Activated CD4-positive, CD25-positive, alpha-beta regulatory T cell treated with anti-CD3 and anti-CD28 coated beads, Interleukin-2, amount 50 U/mL, for 16 hours (primary cell): ENCODE results near the gene LRRC27.
"Not testable (repeated sequence)": the region's sequence is repeated elsewhere in the genome, so short reads cannot be mapped to it uniquely, and the experiment has no call there.

Experiments
- DNase-seq: peaks from one replicate; pipeline ENCODE4 v3.0.0-alpha.2; 2020; ENCODE audit warnings: low read depth, low spot score

Gene LRRC27

DNA sequence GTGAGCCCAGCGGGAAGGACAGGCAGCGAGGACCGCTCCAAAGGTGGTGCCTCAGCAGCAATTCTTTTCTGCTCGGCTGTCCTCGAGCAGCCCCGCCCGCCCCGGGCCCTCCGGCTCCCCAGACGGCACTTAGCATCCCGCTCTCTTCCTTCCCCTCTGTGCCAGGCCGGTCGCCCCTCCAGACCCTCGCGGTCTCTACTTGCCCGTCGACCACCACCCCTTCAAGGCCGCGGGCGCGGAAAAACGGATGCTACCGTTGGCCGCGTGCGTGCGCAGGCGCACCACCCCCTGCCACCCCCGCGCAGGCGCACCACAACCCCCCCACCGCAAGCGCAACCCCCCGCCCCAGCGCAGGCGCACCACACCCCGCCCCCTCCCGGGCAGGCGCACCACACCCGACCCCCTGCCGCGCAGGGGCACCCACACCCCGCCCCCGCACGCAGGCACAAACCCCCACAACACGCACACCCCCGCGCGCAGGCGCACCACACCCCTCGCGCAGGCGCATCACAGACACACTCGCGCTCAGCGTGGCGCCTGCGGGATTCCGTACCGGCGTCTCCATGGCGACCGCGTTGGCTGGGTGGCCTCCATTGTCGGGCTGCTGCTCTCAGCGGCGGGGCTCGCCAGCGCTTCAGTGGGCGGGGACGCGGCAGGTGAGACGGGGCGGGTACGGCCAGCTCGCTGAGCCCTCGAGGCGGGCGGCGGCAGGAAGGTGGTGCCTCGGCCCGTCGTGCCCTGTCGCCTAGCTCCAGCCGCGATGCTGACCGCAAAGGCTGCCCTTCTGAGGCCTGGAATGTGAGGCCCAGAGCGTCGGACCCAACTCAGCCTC is at the start of gene LRRC27:
Gene LRRC27, plus strand, starts transcription at position 593 of the 832 bp plus-strand sequence. CDS start 1,332 bp downstream, outside the sequence.
- peak; percentile 100 for DNase-seq

DNA sequence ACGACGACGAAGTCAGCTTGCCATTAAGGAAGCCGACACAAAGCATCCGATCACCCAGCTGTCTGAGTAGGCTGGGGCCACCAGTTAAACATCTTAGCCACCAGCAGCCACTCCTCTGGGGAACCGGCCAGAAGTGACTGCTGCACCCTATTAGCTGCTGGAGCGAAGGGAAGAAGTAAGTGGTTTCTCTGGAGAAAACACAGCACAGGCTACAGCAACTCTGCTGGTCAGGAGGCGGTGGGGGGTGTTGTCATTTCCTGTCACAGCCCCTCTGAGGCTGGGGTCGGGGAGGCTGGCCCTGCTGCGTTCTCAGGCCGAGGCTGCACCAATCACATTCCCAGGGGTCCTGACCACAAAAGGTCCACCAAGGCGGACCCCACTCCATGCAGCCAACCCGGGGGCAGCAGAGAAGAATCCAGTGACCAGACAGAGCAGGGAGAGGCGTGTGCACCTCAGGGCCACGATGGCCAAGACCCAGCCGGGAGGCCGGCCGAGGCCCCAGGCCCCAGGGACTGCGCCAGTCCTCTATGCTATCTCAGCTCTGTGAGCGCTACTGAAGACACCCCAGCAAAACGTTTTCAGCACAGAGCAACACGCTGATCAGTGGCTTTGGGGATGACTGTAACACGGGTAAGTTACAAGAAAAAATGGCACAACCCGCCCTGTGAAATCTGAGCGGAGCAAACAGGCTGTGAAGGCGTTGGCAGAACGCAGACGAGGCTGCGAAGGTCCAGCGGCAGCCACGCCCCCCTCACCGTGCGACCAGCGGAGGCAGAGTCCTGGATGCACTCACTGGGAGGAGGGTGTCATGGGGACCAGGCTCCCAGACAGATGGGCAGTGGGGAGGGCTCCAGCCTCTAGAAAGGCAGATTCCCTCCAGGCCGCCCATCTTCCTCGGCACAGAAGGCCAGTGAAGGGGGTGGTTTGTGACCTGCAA is 49.1 kb upstream of the LRRC27 start:
- no peak for DNase-seq

DNA sequence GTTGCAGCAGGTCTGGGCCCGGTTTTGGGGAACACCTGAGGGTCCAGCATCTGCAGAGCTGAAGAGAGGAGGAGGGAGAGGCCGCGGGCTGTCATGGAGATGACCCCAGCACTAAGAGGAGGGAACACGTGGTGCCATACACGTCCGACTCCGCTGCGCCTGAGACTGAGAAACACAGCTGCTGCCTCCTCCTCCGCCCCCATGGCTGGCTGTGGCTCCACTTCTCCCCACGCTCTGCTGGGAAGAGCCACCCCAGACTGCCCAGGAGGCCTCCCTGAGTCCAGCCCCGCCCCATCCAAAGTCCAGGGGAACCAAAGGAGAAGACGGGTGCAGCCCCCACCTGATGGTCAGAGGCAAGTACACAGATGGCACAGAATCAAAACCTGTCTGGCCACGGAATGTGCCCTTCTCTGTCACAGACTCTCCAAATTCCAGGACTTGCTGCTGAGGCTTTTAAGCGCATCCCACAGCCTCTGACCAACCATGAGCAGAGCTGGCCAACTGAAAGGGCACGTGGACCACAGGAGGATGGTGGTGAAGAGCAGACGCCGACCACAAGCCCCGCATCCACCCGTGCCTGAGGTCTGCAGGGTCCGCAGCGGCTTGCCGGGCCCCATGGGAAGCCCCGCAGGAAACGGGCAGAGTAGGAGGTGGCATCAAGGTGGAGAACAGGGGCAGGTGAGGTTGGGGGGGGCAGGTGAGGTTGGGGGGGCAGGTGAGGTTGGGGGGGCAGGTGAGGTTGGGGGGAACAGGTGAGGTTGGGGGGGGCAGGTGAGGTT is 48.2 kb upstream of the LRRC27 start:
- no peak for DNase-seq

DNA sequence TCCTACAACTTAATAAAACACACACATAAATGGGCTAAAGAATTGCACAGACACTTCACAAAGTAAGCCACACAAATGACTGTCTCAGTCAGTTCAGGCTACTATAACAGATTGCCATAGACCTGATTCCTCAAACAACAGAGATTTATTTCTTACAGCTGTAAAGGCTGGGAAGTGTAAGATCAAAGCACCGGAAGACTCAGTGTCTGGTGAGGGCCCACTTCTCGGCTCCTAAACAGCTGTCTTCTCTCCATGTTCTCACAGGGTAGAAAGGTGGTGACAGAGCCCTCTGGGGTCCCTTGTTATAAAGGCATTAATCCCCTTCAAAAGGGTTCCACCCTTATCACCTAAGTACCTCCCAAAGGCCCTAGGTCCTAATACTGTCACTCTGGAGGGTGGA is 42.6 kb upstream of the LRRC27 start:
- no peak for DNase-seq

DNA sequence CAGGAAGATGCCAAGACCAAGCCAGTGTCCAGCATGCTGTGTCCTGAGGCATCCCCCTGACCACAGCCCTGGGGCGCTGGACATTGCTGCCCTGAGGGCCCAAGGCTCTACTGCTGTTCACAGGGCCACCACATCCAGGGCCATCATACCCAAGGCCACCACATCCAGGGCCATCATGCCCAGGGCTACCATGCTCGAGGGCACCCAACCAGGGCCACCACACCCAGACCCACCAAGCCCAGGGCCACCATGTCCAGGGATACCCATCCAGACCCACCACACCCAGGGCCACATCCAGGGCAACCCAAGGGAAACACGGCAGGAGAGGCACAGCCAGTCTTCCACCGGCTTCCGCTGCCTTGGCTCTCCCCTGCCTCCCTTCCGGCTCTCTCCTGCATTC is 41.4 kb upstream of the LRRC27 start:
- no peak for DNase-seq

DNA sequence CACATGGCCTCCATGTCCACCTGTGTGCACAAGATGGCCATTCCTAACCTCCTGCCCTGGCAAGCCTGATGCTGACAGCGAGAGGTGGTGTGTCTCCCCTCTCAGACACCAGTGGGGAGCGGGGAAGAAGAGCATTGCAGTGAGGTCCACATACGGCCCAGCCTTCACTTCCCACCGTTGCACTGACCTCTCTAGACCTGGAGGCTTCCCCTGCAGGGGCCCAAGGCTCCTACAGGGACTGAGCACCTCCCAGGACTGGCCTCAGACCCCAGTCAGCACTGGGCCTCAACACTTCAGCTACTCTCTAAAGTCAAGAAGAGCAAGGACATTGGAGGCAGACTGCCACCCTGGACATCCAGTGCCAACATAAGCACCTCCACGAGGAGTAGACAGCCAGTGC is 40.2 kb upstream of the LRRC27 start:
- DNase-seq: no peak

DNA sequence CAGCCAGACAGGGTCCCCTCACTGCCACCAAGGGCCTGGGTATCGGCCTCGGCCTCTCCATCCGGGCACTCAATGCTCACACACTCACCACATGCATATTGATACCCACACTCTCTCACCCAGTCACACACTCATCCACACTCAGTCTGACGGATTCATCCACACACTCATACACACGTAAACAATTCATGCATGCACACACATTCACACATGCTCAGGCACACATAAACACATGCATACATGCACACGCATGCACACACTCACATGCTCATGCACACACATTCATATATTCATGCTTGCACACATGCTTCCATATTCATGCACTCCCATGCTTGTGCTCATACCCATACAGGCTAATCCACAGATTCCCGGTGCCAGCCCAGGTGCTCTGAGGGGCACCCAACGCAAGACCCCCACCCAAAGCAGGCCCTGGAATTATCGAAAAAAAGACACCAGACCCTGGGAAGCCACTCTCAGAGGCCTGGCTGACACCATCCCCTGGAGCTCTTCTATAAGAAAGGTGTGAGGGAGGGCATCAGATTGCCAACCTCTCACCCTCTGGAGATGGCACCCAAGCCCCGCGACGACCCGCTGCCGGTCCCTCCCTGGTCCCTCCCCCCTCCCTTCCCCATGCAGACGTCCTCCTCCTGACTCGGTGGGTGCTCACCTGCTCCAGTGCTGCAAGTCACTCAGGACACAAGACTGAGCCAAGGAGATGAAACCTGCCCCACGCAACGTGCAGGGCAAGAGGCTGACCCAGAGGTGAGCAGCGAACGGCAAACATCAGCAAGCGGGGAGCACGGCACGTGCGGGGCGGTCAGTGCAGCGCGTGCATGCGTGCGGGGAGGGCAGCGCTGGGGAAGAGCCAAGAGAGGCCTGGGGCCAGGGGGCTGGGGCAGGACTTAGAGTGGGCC is 39.4 kb upstream of the LRRC27 start:
- no peak for DNase-seq

DNA sequence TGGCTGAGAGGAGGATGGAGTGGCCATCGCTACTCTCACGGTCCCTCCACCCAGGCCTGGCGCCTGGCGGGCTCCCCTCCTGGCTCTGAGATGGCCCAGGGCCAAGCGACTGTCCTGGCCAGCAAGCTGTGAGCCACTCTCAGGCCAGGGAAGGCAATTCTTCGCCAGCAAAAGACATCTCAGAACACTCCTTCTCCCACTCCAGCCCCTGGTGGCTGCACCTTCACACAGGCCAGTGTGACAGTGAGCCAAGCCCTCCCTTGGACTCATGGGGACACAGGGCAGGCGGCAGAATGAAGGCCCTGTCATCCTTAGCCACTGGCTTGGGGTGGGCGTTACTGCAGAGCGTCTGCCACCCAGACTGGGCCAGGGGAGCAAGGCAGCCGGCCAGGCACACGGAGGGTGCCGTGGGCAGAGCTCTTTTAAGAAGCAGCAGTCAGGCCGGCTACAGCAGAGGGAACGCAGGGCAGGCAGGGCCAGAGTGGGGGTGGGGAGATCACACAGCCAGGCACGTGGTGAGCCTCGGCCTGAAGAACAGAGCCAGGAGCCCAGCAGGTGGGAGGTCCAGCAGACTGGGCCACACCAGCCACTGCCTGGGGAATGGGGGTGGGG is 38.7 kb upstream of the LRRC27 start:
- DNase-seq: no peak

DNA sequence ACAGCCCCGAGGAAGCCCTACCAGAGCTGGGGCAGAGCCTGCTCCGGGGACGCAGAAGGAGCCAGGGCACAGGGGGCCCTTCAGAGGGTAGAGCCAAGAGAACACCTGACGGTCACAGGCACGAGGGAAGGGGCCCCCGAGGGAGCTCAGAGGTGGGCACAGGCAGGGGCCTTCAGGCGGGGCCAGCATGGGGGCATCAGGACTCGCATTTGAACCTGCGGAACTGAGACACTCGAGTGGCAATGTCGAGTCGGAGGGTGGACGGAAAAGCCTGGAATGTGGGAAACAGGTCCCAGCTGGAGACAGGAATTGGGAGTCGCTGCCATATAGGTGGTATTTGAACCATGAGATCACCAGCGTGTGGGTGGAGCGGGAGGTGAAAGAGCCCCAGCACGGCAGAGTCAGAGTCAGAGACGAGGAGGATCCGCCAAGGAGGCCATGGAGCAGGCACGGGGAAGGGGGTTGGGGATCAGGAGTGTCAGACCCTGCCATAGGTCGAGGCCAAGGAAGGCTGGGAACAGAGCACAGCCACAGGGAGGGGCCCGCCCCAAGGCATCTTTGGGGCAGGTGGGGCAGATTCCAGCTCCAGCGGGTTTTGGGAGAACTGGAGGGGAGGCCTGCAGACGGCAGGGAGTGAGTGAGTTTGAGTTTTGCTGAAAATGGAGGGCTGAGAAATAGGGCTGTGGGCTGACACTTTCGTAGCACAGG is 38.0 kb upstream of the LRRC27 start:
- no peak for DNase-seq

DNA sequence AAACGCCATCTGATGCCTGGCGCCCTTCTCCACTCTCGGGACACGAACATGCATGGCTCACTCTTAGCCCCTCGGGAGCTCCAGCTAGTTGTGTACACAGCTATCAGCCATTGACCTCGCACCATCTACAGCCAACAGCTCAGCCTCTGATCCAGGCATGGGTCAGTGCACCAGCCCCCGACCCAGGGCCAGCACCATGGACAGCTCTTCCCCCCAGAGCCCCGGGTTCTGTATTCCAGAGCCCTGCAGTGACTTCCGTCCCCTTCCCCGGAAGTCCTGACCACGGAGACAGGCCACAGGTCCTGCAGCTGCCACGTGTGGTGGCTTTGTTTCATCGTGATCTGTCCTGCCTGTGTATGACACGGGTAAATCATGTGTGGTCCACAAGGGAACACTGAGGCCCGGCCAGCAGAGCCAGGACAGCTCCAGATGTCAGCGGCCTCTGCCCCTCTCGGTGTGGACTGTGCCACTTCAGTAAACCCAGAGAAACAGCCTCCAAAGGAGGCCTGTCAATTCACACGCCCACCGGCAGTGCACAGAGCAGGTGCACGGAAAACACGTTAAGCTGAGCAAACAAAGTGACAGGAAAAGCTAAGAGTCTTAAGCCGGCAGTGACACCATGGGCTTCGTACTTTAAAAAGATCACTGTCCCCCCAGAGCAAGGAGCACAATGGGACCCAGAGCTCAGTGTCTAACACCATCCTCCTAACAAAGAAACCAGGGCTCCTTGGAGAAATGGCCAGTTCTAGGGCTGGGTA is 37.3 kb upstream of the LRRC27 start:
- DNase-seq: no peak

DNA sequence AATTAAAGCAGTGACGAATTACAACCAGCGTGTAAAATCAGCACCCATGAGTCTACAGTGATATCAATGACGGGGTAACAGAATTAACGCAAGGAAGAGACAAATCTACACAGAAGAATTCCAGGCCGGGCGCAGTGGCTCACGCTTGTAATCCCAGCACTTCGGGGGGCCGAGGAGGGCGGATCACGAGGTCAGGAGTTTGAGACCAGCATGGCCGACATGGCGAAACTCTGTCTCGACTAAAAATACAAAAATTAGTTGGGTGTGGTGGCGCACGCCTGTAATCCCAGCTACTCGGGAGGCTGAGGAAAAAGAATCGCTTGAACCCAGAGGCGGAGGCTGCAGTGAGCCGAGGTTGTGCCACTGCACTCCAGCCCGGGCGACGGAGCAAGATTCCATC is 36.5 kb upstream of the LRRC27 start:
- DNase-seq: not testable (repeated sequence)

DNA sequence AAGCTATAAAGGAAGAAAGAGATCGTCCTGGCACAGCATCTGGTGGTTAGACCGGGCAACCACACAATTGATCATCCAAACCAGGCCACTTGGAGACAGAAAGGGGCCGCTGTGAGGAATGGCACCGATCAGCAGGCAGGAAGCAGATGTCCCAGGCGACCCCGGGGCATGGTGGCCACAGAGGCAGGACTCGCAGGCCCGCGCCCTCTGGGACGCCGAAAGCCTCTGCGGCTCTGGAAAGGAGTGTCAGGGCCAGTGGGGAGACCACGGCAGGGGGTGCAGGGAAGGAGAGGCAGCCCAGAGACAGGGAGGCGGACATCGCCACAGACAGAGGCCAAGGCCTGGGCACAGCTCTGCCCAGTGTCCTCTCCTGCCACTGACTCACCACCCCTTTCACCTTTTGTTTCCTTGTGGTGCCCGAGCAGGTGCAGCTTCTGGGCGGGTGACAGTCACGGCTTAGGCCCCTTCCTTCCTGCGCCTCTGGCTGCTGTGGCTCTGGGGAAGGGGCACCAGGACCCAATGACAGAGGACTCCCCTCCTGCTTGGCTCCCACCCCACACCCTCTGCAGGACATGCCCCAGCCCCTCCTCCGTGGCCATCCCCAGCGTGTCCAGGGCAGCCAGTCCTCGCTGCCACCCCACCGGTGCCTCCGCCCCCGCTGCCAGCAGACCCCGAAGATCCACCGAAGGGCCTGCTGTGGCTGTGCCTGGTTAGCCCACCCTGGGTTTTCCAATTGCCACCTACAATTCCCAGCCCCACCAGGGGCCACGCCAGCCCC is 35.1 kb upstream of the LRRC27 start:
- no peak for DNase-seq

DNA sequence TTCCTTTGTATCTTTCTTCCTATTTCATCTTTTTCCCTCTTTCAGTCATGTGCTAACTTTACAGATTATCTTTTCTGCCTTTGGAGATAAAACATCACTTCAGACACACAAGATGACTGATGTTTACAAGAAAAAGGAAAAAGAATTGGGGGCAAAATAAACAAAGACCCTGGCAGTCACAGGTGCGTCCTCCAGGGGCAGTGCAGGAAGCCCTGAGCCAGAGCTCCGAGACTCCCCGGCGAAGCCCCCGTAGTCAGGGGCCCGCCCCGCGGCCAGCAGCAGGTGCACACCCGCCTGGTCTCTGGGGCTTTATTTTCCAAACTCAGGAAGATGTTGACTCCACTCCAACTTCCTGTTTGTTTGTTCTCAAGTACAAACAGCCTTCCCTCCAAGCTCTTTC is 34.5 kb upstream of the LRRC27 start:
- no peak for DNase-seq

DNA sequence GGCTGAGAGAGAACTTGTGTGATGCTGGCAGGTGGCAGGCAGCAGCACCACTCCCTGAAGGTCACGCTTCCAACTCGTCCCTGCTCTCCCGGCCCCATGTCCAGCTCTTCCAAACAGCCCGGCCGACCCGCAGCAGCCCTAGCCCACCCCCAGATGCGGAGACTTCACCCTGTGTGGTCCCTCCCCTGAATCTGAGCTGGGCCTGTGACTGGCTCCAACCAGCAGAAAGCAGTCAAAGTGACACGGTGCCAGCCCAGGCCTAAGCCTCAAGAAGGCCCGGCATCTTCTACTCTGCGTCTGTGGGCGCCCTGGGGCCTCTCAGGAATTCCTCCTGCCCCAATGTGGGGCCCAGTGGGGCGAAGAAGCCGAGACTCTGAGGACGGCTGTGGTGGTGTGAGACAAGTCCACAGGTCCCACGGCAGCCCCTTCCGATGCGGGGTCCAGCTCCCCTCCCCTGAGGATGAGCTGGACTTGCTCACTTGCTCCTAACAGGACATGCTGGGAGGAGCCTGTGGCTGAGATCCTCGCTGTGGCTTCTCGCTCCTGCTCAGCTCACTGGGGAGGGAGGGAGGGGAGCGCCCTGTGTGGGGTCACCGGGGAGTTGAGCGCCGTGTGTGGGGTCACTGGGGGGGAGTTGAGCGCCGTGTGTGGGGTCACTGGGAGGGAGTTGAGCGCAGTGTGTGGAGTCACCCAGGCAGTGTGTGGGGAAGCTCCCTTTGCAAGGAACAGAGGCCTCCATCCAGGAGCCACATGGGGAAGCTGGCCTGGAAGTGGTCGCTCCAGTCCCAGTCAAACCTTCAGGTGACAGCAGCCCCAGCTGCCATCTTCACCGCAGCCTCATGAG is 33.7 kb upstream of the LRRC27 start:
- DNase-seq: no peak

DNA sequence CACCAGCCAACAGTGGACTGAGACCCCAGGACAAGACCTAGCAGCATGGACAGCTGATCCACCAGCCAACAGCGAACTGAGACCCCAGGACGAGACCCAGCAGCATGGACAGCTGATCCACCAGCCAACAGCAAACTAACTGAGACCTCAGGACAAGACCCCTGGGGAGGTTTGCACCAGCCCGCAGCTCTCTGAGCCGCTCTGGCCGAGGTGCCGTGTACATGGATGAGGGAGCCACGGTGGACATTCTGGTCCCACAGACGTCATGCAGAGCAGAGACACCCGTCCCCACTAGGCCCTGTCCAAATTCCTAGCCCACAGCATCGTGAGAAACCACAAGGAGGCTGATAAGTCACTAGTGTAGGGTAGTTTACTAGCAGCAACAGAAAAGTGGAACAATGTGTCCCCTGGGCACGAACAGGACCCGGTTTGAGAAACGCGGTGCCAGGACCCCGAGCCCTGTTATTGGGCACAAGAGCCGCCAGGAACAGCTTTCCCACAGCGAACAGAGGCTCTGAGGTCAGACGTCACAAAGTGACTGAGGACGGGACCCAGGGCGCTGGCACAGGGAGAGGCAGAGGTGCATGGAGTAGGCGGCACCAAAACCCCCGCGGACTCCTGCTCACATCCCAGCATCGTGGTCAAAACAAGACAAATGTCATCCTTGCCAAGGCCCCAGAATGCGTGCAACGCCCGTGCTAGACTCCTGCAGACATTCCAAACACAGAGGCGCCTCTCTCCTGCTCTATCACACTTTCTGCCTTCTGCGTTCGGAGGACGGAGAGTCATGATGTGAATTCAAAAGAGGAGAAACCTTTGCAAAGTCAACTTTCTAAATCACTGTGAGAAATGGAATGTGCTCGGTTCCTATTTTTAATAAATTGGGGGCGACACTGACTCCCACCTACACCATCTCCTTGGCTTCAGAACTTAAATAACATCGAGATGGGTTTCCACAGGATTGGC is 32.3 kb upstream of the LRRC27 start:
- no peak for DNase-seq

DNA sequence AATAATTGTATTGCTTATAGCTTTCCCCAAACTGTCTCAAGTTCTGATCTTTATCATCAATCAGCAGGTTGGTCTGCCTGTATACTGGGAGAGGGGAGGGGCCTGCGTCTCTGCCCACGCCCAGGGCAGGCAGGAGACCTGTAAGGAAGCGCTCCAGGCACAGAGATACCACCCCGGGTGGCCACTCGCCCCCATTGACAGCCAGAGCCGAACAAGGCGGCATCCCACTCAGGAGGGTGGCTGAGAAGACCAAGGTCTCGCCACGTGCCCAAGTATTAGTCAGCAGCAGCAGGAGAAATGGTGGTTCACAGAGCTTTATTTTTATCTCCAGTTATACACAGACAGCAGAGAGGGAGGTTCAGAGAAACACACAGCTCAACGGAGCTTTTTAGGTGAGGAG is 31.4 kb upstream of the LRRC27 start:
- DNase-seq: no peak
